H1 (cell line): ENCODE measurements around the gene TMA7B. TPM values are rescaled to one million over a fixed set of nuclear protein-coding genes. Genes with fewer than 3 reads are reported as not detected.

ENCODE experiments used
- CTCF ChIA-PET: fragments of 300-600 bp; sonication (Branson Sonifier 250); formaldehyde crosslinking; loops from one replicate; lab custom pipeline; 2021; ENCODE audit not compliant: partially characterized antibody; lab: Charles Lee
- POLR2A ChIA-PET: fragments of 300-600 bp; sonication (Branson Sonifier 250); formaldehyde crosslinking; loops from one replicate; lab custom pipeline; 2021; ENCODE audit warnings: inconsistent platforms; ENCODE audit not compliant: partially characterized antibody; lab: Charles Lee
- DNase-seq, 2 experiments: peaks; one replicate each; pipeline versions ENCODE4 v3.0.0 to v3.0.0-alpha.2; 2010 to 2022; ENCODE audit warnings: low spot score in 2 of 2, low read depth in 1 of 2, mixed read lengths in 1 of 2
- FAIRE-seq: peaks from 2 replicates; lab custom pipeline; 2011; peaks lifted over from hg19 to GRCh38; lab: Jason Lieb, UNC
- H2AFZ ChIP-seq: 2 replicates; pipeline ENCODE4 v1.8.1; 2012; ENCODE audit warnings: low read length, inconsistent platforms
- H2AK5ac ChIP-seq: 2 replicates; pipeline ENCODE4 v1.6.1; 2013; ENCODE audit warnings: low read depth, low read length
- H2BK120ac ChIP-seq: replicated peaks from 2 replicates; pipeline ENCODE3; 2013; ENCODE audit warnings: low read depth, low read length, inconsistent platforms
- H2BK12ac ChIP-seq: 2 replicates; pipeline ENCODE4 v1.6.1; 2013; ENCODE audit warnings: low read depth, low read length
- H2BK15ac ChIP-seq: 2 replicates; pipeline ENCODE4 v1.6.1; 2013; ENCODE audit warnings: low read length
- H2BK20ac ChIP-seq: 2 replicates; pipeline ENCODE4 v1.6.1; 2013; ENCODE audit warnings: low read length
- H2BK5ac ChIP-seq: 2 replicates; pipeline ENCODE4 v1.6.1; 2013; ENCODE audit warnings: low read depth, low read length
- H3K14ac ChIP-seq: 2 replicates; pipeline ENCODE4 v1.6.1; 2013; ENCODE audit warnings: inconsistent platforms; ENCODE audit not compliant: insufficient read length
- H3K18ac ChIP-seq: 2 replicates; pipeline ENCODE4 v1.6.1; 2013; ENCODE audit warnings: low read length; ENCODE audit errors: extremely low read depth
- H3K23ac ChIP-seq: 2 replicates; pipeline ENCODE4 v1.6.1; 2013; ENCODE audit warnings: inconsistent platforms; ENCODE audit not compliant: insufficient read length
- H3K23me2 ChIP-seq: 2 replicates; pipeline ENCODE4 v1.6.1; 2013; ENCODE audit warnings: low read depth, low read length
- H3K27ac ChIP-seq: 2 replicates; pipeline ENCODE4 v1.6.1; 2011; ENCODE audit warnings: low read depth, low read length, inconsistent platforms
- H3K27me3 ChIP-seq, 4 experiments: replicated peaks in 1 of 4; 1 replicate in 1 of 4; 2 replicates in 3 of 4; pipeline versions ENCODE4 v1.6.1 to v1.8.1; 2011 to 2013; ENCODE audit warnings: low read length in 3 of 4, mild to moderate bottlenecking in 3 of 4, inconsistent platforms in 2 of 4, mixed read lengths in 2 of 4, moderate library complexity in 1 of 4; ENCODE audit not compliant: control insufficient read depth in 3 of 4, insufficient read depth in 3 of 4; ENCODE audit errors: extremely low read depth in 1 of 4
- H3K36me3 ChIP-seq, 4 experiments: 2 replicates each; pipeline versions ENCODE4 v1.6.1 to v1.8.1; 2011 to 2013; ENCODE audit warnings: mild to moderate bottlenecking in 4 of 4, low read length in 3 of 4, moderate library complexity in 2 of 4, control low read depth in 1 of 4, inconsistent platforms in 1 of 4; ENCODE audit not compliant: insufficient read depth in 4 of 4, control insufficient read depth in 2 of 4
- H3K4ac ChIP-seq: replicated peaks from 2 replicates; pipeline ENCODE3; 2013; ENCODE audit warnings: low read length, low read depth, mixed read lengths, inconsistent platforms; ENCODE audit not compliant: insufficient read length
- H3K4me1 ChIP-seq, 4 experiments: replicated peaks in 1 of 4; 1 replicate in 1 of 4; 2 replicates in 3 of 4; pipeline versions ENCODE4 v1.6.1 to v1.8.1; 2011 to 2013; ENCODE audit warnings: low read length in 3 of 4, inconsistent platforms in 2 of 4, mixed read lengths in 1 of 4; ENCODE audit not compliant: insufficient read depth in 4 of 4, control insufficient read depth in 3 of 4
- H3K4me2 ChIP-seq, 2 experiments: 2 replicates each; pipeline versions ENCODE4 v1.6.1 to v1.8.1; 2011 to 2013; ENCODE audit warnings: low read depth in 2 of 2, low read length in 2 of 2, control low read depth in 1 of 2, inconsistent platforms in 1 of 2, mild to moderate bottlenecking in 1 of 2; ENCODE audit not compliant: insufficient read depth in 1 of 2
- H3K4me3 ChIP-seq, 4 experiments: fragments of 200-600, 300-600 bp in 1 of 4; sonication (generic), shearing (Covaris generic), sonication (Bioruptor Twin) in 1 of 4; 2 replicates each; pipeline versions ENCODE4 v1.5.1 to v1.8.1; 2011 to 2016; ENCODE audit warnings: low read length in 4 of 4, low read depth in 3 of 4, control low read depth in 2 of 4, inconsistent platforms in 2 of 4, mild to moderate bottlenecking in 2 of 4, mixed read lengths in 1 of 4, moderate library complexity in 1 of 4; ENCODE audit not compliant: insufficient read depth in 2 of 4; ENCODE audit errors: extremely low read depth in 1 of 4
- H3K56ac ChIP-seq: replicated peaks from 2 replicates; pipeline ENCODE3; 2013; ENCODE audit warnings: low read depth, mild to moderate bottlenecking, mixed read lengths, low read length, inconsistent platforms; ENCODE audit not compliant: insufficient read length
- H3K79me1 ChIP-seq: 2 replicates; pipeline ENCODE4 v1.6.1; 2013; ENCODE audit warnings: low read depth, low read length, control low read depth
- H3K79me2 ChIP-seq, 2 experiments: 2 replicates each; pipeline versions ENCODE4 v1.6.1 to v1.8.1; 2012 to 2013; ENCODE audit warnings: low read length in 2 of 2, mild to moderate bottlenecking in 2 of 2, inconsistent platforms in 1 of 2; ENCODE audit not compliant: insufficient read depth in 2 of 2, control insufficient read depth in 1 of 2
- H3K9ac ChIP-seq, 4 experiments: replicated peaks in 1 of 4; 1 replicate in 1 of 4; 2 replicates in 3 of 4; pipeline versions ENCODE4 v1.6.1 to v1.8.1; 2011 to 2013; ENCODE audit warnings: low read depth in 3 of 4, low read length in 3 of 4, control low read depth in 2 of 4, mild to moderate bottlenecking in 2 of 4, moderate library complexity in 2 of 4, inconsistent platforms in 1 of 4; ENCODE audit errors: extremely low read depth in 1 of 4
- H3K9me3 ChIP-seq, 2 experiments: 2 replicates each; pipeline versions ENCODE4 v1.6.1 to v1.8.1; 2012 to 2013; ENCODE audit warnings: mild to moderate bottlenecking in 2 of 2, moderate library complexity in 2 of 2, control low read depth in 1 of 2, inconsistent platforms in 1 of 2, low read depth in 1 of 2, low read length in 1 of 2, mixed read lengths in 1 of 2; ENCODE audit not compliant: insufficient read depth in 2 of 2
- H4K20me1 ChIP-seq, 2 experiments: replicated peaks in 1 of 2; 2 replicates each; pipeline versions ENCODE3 to v1.8.1; 2011 to 2013; ENCODE audit warnings: inconsistent platforms in 2 of 2, low read length in 2 of 2, mild to moderate bottlenecking in 1 of 2; ENCODE audit not compliant: insufficient read depth in 2 of 2, control insufficient read depth in 1 of 2
- H4K5ac ChIP-seq: 2 replicates; pipeline ENCODE4 v1.6.1; 2013; ENCODE audit warnings: low read length, low read depth, mixed read lengths, inconsistent platforms; ENCODE audit not compliant: insufficient read length
- H4K8ac ChIP-seq: 2 replicates; pipeline ENCODE4 v1.8.0; 2013; ENCODE audit warnings: mild to moderate bottlenecking, moderate library complexity, low read length, inconsistent platforms; ENCODE audit not compliant: insufficient read depth; ENCODE audit errors: extremely low read depth
- H4K91ac ChIP-seq: replicated peaks from 2 replicates; pipeline ENCODE3; 2013; ENCODE audit warnings: low read length, mixed read lengths, inconsistent platforms; ENCODE audit not compliant: insufficient read length
- CEBPB ChIP-seq: IDR thresholded peaks from 2 replicates; pipeline ENCODE4 v1.6.1; 2012; ENCODE audit warnings: low read depth, low read length
- CHD1 ChIP-seq: IDR thresholded peaks from 2 replicates; pipeline ENCODE4 v1.6.1; 2012; ENCODE audit warnings: low read depth, low read length, improper control_type of control experiment
- CHD2 ChIP-seq: IDR thresholded peaks from 2 replicates; pipeline ENCODE4 v1.6.1; 2012; ENCODE audit warnings: low read length, improper control_type of control experiment
- CTBP2 ChIP-seq: IDR thresholded peaks from 2 replicates; pipeline ENCODE4 v1.7.0; 2011; ENCODE audit warnings: borderline replicate concordance, mild to moderate bottlenecking, moderate library complexity, mixed read lengths, low read length; ENCODE audit not compliant: insufficient read depth, insufficient read length
- EGR1 ChIP-seq: IDR thresholded peaks from 2 replicates; pipeline ENCODE4 v1.6.1; 2011; ENCODE audit warnings: low read depth, low read length, borderline replicate concordance
- FOSL1 ChIP-seq: IDR thresholded peaks from 2 replicates; pipeline ENCODE4 v1.6.1; 2011; ENCODE audit warnings: mild to moderate bottlenecking, low read depth, low read length, moderate library complexity; ENCODE audit not compliant: insufficient read depth
- GTF2F1 ChIP-seq: IDR thresholded peaks from 2 replicates; pipeline ENCODE4 v1.6.1; 2012; ENCODE audit warnings: low read depth, low read length, improper control_type of control experiment, borderline replicate concordance
- JUND ChIP-seq: IDR thresholded peaks from 2 replicates; pipeline ENCODE4 v1.6.1; 2011; ENCODE audit warnings: mild to moderate bottlenecking, improper control_type of control experiment, low read length
- KDM4A ChIP-seq: IDR thresholded peaks from one replicate; pipeline ENCODE4 v1.7.1; 2012; ENCODE audit warnings: low read depth, mild to moderate bottlenecking, moderate library complexity, low read length, inconsistent platforms; ENCODE audit not compliant: severe bottlenecking
- POLR2AphosphoS5 ChIP-seq: IDR thresholded peaks from 2 replicates; pipeline ENCODE4 v1.6.1; 2011; ENCODE audit warnings: low read depth, low read length
- SIX5 ChIP-seq: IDR thresholded peaks from 2 replicates; pipeline ENCODE4 v1.6.1; 2011; ENCODE audit warnings: mild to moderate bottlenecking, low read depth, low read length
- TBP ChIP-seq: IDR thresholded peaks from 2 replicates; pipeline ENCODE4 v1.6.1; 2011; ENCODE audit warnings: low read depth, low read length, improper control_type of control experiment
- ZNF274 ChIP-seq: IDR thresholded peaks from 2 replicates; pipeline ENCODE4 v1.7.0; 2012; ENCODE audit warnings: low read length, borderline replicate concordance; ENCODE audit errors: extremely low read depth
- WGBS, 2 experiments: shearing (Covaris generic) in 1 of 2; methylation state at CpG; one replicate each; pipeline versions ENCODE4 v1.1.6 to v1.1.7; 2013 to 2015; ENCODE audit warnings: low lambda C conversion rate in 2 of 2, mixed read lengths in 2 of 2, inconsistent platforms in 1 of 2, low coverage in 1 of 2, missing lambda C conversion rate in 1 of 2; ENCODE audit not compliant: insufficient replicate concordance in 2 of 2, insufficient coverage in 1 of 2, insufficient read length in 1 of 2; ENCODE audit errors: extremely low coverage in 1 of 2, missing lambda C conversion rate in 1 of 2; 5-methylcytosine and 5-hydroxymethylcytosine counted together
- polyA plus RNA-seq, 7 experiments: library from polyadenylated mRNA; depleted of rRNA in 3 of 7; stranded (reverse) in 5 of 7; unstranded in 2 of 7; fragments of >200 nt in 5 of 7; fragments of 200-250 nt in 2 of 7; gene quantifications; 1 replicate in 5 of 7; 2 replicates in 1 of 7; 4 replicates in 1 of 7; pipeline versions ENCODE4 v1.2.1 to v1.2.3, GENCODE V29; 2011 to 2013; ENCODE audit warnings: missing spikeins in 2 of 7, mixed read lengths in 2 of 7
- total RNA-seq: library from RNA; stranded (reverse); fragmentation: NEBNext Ultra II Directional; extraction: Animal tissue kit (Norgen Biotek cat#: 25700); gene quantifications from 2 replicates; pipeline ENCODE4 v1.2.1, GENCODE V29; 2021
- TF ChIP-seq, protein P1 (sequence below): IDR thresholded peaks from 2 replicates; pipeline ENCODE4 v1.6.1; 2011; ENCODE audit warnings: low read length, improper control_type of control experiment

TMA7B gene
- total and polyA plus RNA-seq, 2 of the 8 experiments (the other 6 are each of a cell fraction or from before 2014, with no cell fraction given), result not detected

DNA sequence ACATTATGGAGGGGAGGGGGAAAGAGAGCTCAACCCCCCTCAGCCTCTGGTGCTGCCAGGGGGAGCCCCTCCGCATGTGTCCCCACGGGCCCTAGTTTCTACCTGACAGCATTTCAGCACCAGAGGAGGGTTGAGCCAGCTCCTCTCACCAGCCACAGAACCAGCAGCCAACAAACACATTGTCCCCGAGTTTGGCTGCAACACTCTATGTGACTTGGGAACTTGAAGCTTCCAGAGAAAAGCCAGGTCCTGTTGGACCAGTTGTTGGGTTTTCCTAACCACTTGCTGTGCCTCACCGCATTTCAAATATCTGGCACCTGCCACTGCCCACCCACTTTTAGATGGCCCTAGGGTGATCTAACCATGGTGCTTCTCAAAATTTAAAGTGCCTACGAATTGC, 13.5 kb downstream of the TMA7B start:
- H3K27me3 ChIP-seq, result peaks cover 0 to 2% (median under 1%) of the 10 kb centered on the region in 4 experiments; a peak in 3 of 7 replicates
- ChIA-PET POLR2A (interaction anchor here (0.6 kb wide), 1 partner anchor 963 kb away, joined by 3 read pairs; no protein-coding TSS in a partner anchor), CTCF (interaction anchor here (0.9 to 3.3 kb wide), 9 partner anchors 10 to 545 kb away, joined by 3 to 13 read pairs (median 3); no protein-coding TSS in a partner anchor)
- no peak overlapping the region for H2BK5ac ChIP-seq
- H3K18ac ChIP-seq, result no peak overlapping the region
- H3K4me1 ChIP-seq, result peaks cover 0 to 7% (median 0%) of the 10 kb centered on the region in 4 experiments; a peak in 4 of 7 replicates
- no peak overlapping the region for H3K23ac ChIP-seq
- H3K4me2 ChIP-seq, result no peak overlapping the region
- no peaks in the 10 kb centered on the region for H4K20me1 ChIP-seq
- WGBS, 2 experiments, result 85% methylated on average over 5 of the region's 5 CpGs; no CpG with 5 or more reads in 1 of the 2 experiments
- H3K36me3 ChIP-seq, result no peaks in the 10 kb centered on the region
- H4K91ac ChIP-seq, result no peak overlapping the region
- no peak overlapping the region for H2BK12ac ChIP-seq
- H3K4ac ChIP-seq, result no peak overlapping the region
- no peak for FAIRE-seq
- H3K79me2 ChIP-seq, result no peaks in the 10 kb centered on the region
- no peak overlapping the region for H2AK5ac ChIP-seq
- no peaks in the 10 kb centered on the region for H3K23me2 ChIP-seq
- no peaks in the 10 kb centered on the region for H3K79me1 ChIP-seq
- no peak overlapping the region for H3K27ac ChIP-seq
- no peaks in the 10 kb centered on the region for H3K9me3 ChIP-seq
- H3K56ac ChIP-seq, result no peak overlapping the region
- no peak overlapping the region for H2BK15ac ChIP-seq
- H3K9ac ChIP-seq, result no peak overlapping the region
- H2BK20ac ChIP-seq, result no peak overlapping the region
- H4K8ac ChIP-seq, result no peak overlapping the region
- no peak overlapping the region for H3K14ac ChIP-seq
- no peak overlapping the region for H3K4me3 ChIP-seq
- no peak overlapping the region for H2BK120ac ChIP-seq
- H2AFZ ChIP-seq, result no peak overlapping the region
- H4K5ac ChIP-seq, result no peak overlapping the region
- no peak for DNase-seq
- TF ChIP-seq JUND (no peak), FOSL1 (no peak), ZNF274 (no peak), EGR1 (no peak), GTF2F1 (no peak), CTBP2 (no peak), CHD1 (no peak), TBP (no peak), KDM4A (no peak), CHD2 (no peak), POLR2AphosphoS5 (no peak), SIX5 (no peak), CEBPB (no peak)
- TF ChIP-seq, protein P1, sequence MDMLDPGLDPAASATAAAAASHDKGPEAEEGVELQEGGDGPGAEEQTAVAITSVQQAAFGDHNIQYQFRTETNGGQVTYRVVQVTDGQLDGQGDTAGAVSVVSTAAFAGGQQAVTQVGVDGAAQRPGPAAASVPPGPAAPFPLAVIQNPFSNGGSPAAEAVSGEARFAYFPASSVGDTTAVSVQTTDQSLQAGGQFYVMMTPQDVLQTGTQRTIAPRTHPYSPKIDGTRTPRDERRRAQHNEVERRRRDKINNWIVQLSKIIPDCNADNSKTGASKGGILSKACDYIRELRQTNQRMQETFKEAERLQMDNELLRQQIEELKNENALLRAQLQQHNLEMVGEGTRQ, result no peak
